Astrocyte (in vitro differentiated cells and primary cell): ENCODE results near the gene ACSBG1.

Experiments used
- CTCF ChIP-seq: IDR thresholded peaks from 2 replicates; pipeline ENCODE4 v1.5.1; 2011; ENCODE audit warnings: low read depth, mild to moderate bottlenecking, inconsistent platforms, low read length, moderate library complexity; ENCODE audit not compliant: insufficient read depth
- EZH2 ChIP-seq: IDR thresholded peaks from 2 replicates; pipeline ENCODE4 v1.6.1; 2012; ENCODE audit warnings: mild to moderate bottlenecking, low read length, inconsistent platforms; ENCODE audit not compliant: insufficient read depth

GRCh38 chr15:78194568-78194925 is 39.8 kb downstream of the ACSBG1 start:
- TF ChIP-seq EZH2 (no peak), CTCF (no peak)
